ENCODE data around the gene TIRAP.
"Not testable (repeated sequence)": the region's sequence is repeated elsewhere in the genome, so short reads cannot be mapped to it uniquely, and the experiment has no call there.

The TIRAP gene

GRCh38 chr11:126282736-126283591 lies at the start of gene TIRAP:
TSS of gene TIRAP (plus strand) at chr11:126283093. CDS start at chr11:126290895, 7,802 bp downstream.
- peak; percentile 46 for DNase-seq (ENCODE audit: low read depth)
- no peak for TF ChIP-seq CTCF (IDR thresholded peaks at IDR 0.05; ENCODE audit: insufficient read depth, low read depth, low read length, missing control alignments)
- H3K4me3 ChIP-seq (ENCODE audit: low read length) = peak within 1 kb of the TSS; percentile 66

- H3K4me3 ChIP-seq (ENCODE audit: low read length) = no peak overlapping the region
- TF ChIP-seq CTCF (IDR thresholded peaks at IDR 0.05; ENCODE audit: insufficient read depth, low read depth, low read length, missing control alignments) = no peak
- DNase-seq (ENCODE audit: low read depth) = peak; percentile 45
Observed at GRCh38 chr11:126233391-126233790, 49.5 kb upstream of the TIRAP start.

- no peak overlapping the region for H3K4me3 ChIP-seq (ENCODE audit: low read length)
- DNase-seq (ENCODE audit: low read depth) = no peak
- TF ChIP-seq CTCF (IDR thresholded peaks at IDR 0.05; ENCODE audit: insufficient read depth, low read depth, low read length, missing control alignments) = no peak
Observed at GRCh38 chr11:126246636-126247035, 36.3 kb upstream of the TIRAP start.

GRCh38 chr11:126253265-126253664 lies 29.6 kb upstream of the TIRAP start:
- no peak for DNase-seq (ENCODE audit: low read depth)
- TF ChIP-seq CTCF (IDR thresholded peaks at IDR 0.05; ENCODE audit: insufficient read depth, low read depth, low read length, missing control alignments) = no peak
- no peak overlapping the region for H3K4me3 ChIP-seq (ENCODE audit: low read length)

GRCh38 chr11:126254819-126255218 lies 28.1 kb upstream of the TIRAP start:
- H3K4me3 ChIP-seq (ENCODE audit: low read length) = no peak overlapping the region
- no peak for DNase-seq (ENCODE audit: low read depth)
- no peak for TF ChIP-seq CTCF (IDR thresholded peaks at IDR 0.05; ENCODE audit: insufficient read depth, low read depth, low read length, missing control alignments)

GRCh38 chr11:126255507-126255906 lies 27.4 kb upstream of the TIRAP start:
- not testable (repeated sequence) for H3K4me3 ChIP-seq (ENCODE audit: low read length); DNase-seq (ENCODE audit: low read depth)

GRCh38 chr11:126256216-126256615 lies 26.7 kb upstream of the TIRAP start:
- TF ChIP-seq CTCF (IDR thresholded peaks at IDR 0.05; ENCODE audit: insufficient read depth, low read depth, low read length, missing control alignments) = no peak
- DNase-seq (ENCODE audit: low read depth) = no peak
- H3K4me3 ChIP-seq (ENCODE audit: low read length) = no peak overlapping the region

All from epithelial cell of esophagus (primary cell).